Right lobe of liver (tissue), 6 donors: ENCODE data around the gene ALPL. TPM values are rescaled to one million over a fixed set of nuclear protein-coding genes. Genes with fewer than 3 reads are reported as not detected.

Experiments
- ATAC-seq, 4 donors: fragments of 200-7000 bp; cut with Tn5 transposase; one replicate each; pipeline ENCODE4 v1.9.1; 2020; ENCODE audit warnings: mild to moderate bottlenecking in 4 of 4, moderate library complexity in 4 of 4
- DNase-seq, 3 donors: peaks; one replicate each; pipeline ENCODE4 v3.0.0-alpha.2; 2020
- H3K27ac ChIP-seq, 3 donors: fragments of 200-600 bp; one replicate each; pipeline ENCODE4 v1.8.0; 2022
- H3K27me3 ChIP-seq, 2 donors: fragments of 200-600 bp; one replicate each; pipeline ENCODE4 v1.8.0; 2022
- H3K36me3 ChIP-seq, 4 donors: fragments of 200-600 bp; sonication (generic) in 1 of 4; one replicate each; pipeline versions ENCODE4 v1.5.1 to v1.8.0; 2017 to 2022; ENCODE audit warnings: control low read depth in 1 of 4
- H3K4me1 ChIP-seq, 4 donors: fragments of 200-600 bp; sonication (generic) in 1 of 4; one replicate each; pipeline versions ENCODE4 v1.5.1 to v1.8.0; 2017 to 2022; ENCODE audit warnings: control low read depth in 1 of 4
- H3K4me3 ChIP-seq, 3 donors: fragments of 200-600 bp; one replicate each; pipeline ENCODE4 v1.8.0; 2022
- H3K9me3 ChIP-seq, 4 donors: fragments of 200-600 bp; sonication (generic) in 1 of 4; one replicate each; pipeline versions ENCODE4 v1.5.1 to v1.8.0; 2017 to 2022; ENCODE audit warnings: control low read depth in 1 of 4
- CTCF ChIP-seq, 4 donors: fragments of 200-600 bp in 3 of 4; fragments of 450-650 bp in 1 of 4; IDR thresholded peaks; one replicate each; pipeline versions ENCODE4 v1.5.1 to v1.8.0; 2016 to 2022; ENCODE audit warnings: antibody characterized with exemption in 4 of 4, mild to moderate bottlenecking in 2 of 4
- POLR2A ChIP-seq: fragments of 450-650 bp; IDR thresholded peaks from one replicate; pipeline ENCODE4 v1.6.1; 2017; ENCODE audit warnings: antibody characterized with exemption, mild to moderate bottlenecking
- WGBS: methylation state at CpG from one replicate; pipeline ENCODE4 v1.1.6; 2018; ENCODE audit warnings: low coverage, low lambda C conversion rate; ENCODE audit not compliant: insufficient coverage; ENCODE audit errors: missing lambda C conversion rate; 5-methylcytosine and 5-hydroxymethylcytosine counted together
- intact Hi-C, 2 donors: fragments of 100-400 bp; cut with DNase I; formaldehyde crosslinking; loops; one replicate each; pipeline versions ENCODE4 v1.11.2 to v1.14.1; 2022
- total RNA-seq, 6 experiments: library from RNA; depleted of rRNA in 2 of 6; stranded (reverse); fragments of >200 nt in 2 of 6; fragmentation: NEBNext Ultra II Directional in 3 of 6; extraction: Animal tissue kit (Norgen Biotek cat#: 25700) in 3 of 6; gene quantifications; one replicate each; pipeline versions ENCODE4 v1.1.0 to v1.2.4, GENCODE V29; 2016 to 2023
- donor health status: DM: no; HTN: yes; CAD: no.
- donor health status: DM: no; HTN: no; CAD: no.
- donor health status: DM: no; HTN: no; CAD: no.
- donor health status: DM: no; HTN: yes; CAD: no.
- donor health status: DM: no; HTN: yes; CAD: no.

Gene ALPL
- total RNA-seq, 6 experiments from 2014 or later = 23.2 to 81.5 (median 48.1) TPM

- H3K27me3 ChIP-seq = no peaks in the 10 kb centered on the region
- no peak overlapping the region for H3K4me3 ChIP-seq
- 7% methylated on average over 3 of the region's 23 CpGs for WGBS
- H3K4me1 ChIP-seq = no peaks in the 10 kb centered on the region
- no peak for ATAC-seq
- no peak overlapping the region for H3K27ac ChIP-seq
- TF ChIP-seq POLR2A = no peak
- no peak for TF ChIP-seq CTCF (IDR thresholded peaks at IDR 0.05)
- no peak for DNase-seq
- H3K36me3 ChIP-seq = no peaks in the 10 kb centered on the region
- intact Hi-C loops = loop anchor here in 1 of 2 donors (10.0 kb wide), 2 partner anchors 64 to 216 kb away; no protein-coding TSS in a partner anchor
- H3K9me3 ChIP-seq = no peaks in the 10 kb centered on the region
Observed at GRCh38 chr1:21590126-21590880, 81.1 kb downstream of the ALPL start.

GRCh38 chr1:21590934-21591333 is 81.7 kb downstream of the ALPL start:
- DNase-seq = no peak
- no peak overlapping the region for H3K4me3 ChIP-seq
- TF ChIP-seq POLR2A (no peak), CTCF (IDR thresholded peaks at IDR 0.05) (no peak)
- no peaks in the 10 kb centered on the region for H3K27me3 ChIP-seq
- intact Hi-C loops = loop anchor here in 1 of 2 donors (10.0 kb wide), 2 partner anchors 64 to 216 kb away; no protein-coding TSS in a partner anchor
- ATAC-seq = no peak
- no peaks in the 10 kb centered on the region for H3K36me3 ChIP-seq
- H3K27ac ChIP-seq = no peak overlapping the region
- H3K9me3 ChIP-seq = no peaks in the 10 kb centered on the region
- H3K4me1 ChIP-seq = no peaks in the 10 kb centered on the region
- WGBS = 38% methylated on average over 3 of the region's 13 CpGs

DNA sequence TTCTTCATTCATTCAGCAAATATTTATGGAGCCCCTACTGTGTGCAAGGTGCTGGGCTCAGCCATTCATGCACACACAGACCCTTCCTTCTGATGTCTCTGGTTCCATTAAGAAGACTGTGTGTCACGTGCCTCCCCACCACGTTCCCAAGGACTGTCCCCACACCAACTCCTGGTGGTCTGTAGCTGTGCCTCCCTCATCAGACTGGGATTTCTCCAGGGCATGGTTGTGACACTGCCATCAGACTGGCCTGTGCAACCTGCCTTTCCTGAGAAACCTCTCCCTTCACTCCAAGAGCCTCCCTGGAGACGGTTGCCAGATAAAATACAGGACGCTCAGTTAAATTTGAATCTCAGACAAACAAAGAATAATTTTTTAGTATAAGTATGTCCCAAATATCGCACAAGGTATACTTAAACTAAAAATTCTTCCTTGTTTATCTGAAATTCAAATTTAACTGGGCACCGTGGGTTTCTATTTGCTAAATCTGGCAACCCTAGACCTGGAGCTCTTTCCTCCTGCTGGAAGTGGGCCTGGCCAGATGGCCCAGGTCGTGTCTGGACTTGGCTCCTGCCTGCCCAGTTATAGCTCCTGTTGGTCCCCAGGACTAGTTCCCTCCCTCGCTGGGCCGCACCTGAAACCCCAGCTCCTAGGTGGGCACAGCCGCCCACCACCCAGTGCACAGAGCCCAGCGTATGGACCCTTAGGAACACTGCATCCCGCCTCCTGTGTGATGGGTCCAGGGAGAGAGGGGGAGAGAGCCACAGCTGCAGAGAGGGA is 83.1 kb downstream of the ALPL start:
- ATAC-seq (no peak), DNase-seq (no peak)
- Histone ChIP-seq H3K27me3 (no peaks in the 10 kb centered on the region), H3K4me1 (no peaks in the 10 kb centered on the region), H3K9me3 (no peaks in the 10 kb centered on the region), H3K4me3 (no peak overlapping the region), H3K27ac (no peak overlapping the region), H3K36me3 (no peaks in the 10 kb centered on the region)
- TF ChIP-seq CTCF (IDR thresholded peaks at IDR 0.05) (no peak), POLR2A (no peak)
- 73% methylated on average over 9 of the region's 12 CpGs for WGBS
- intact Hi-C loops = loop anchor here in 1 of 2 donors (10.0 kb wide), 2 partner anchors 63 to 217 kb away; no protein-coding TSS in a partner anchor

DNA sequence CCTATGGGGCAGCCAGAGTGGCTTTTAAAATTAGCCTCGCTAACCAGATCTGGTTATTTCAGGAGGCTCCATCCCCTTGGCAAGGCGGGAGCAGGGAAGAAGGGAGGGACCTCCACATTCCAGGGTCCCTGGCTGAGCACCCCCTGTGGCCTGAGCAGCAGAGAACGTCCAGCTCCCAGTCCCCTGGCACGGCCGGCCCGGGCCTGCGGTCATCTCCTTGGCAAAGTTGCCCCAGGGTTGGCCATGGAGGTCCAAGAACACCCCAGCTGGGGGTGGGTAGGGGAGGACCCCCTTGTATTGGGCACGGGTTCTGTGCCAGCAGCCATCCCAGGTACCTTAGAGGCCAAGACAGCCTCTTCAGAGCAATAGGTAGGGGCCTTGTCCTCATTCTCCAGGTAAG is 84.0 kb downstream of the ALPL start:
- no peaks in the 10 kb centered on the region for H3K36me3 ChIP-seq
- H3K4me3 ChIP-seq = no peak overlapping the region
- WGBS = no CpG with 5 or more reads among the region's 8 CpGs
- H3K9me3 ChIP-seq = no peaks in the 10 kb centered on the region
- H3K27ac ChIP-seq = no peak overlapping the region
- no peak for TF ChIP-seq POLR2A
- DNase-seq (no peak), ATAC-seq (no peak)
- intact Hi-C loops = loop anchor here in 1 of 2 donors (10.0 kb wide), 2 partner anchors 62 to 218 kb away; no protein-coding TSS in a partner anchor
- no peaks in the 10 kb centered on the region for H3K27me3 ChIP-seq
- H3K4me1 ChIP-seq = no peaks in the 10 kb centered on the region

DNA sequence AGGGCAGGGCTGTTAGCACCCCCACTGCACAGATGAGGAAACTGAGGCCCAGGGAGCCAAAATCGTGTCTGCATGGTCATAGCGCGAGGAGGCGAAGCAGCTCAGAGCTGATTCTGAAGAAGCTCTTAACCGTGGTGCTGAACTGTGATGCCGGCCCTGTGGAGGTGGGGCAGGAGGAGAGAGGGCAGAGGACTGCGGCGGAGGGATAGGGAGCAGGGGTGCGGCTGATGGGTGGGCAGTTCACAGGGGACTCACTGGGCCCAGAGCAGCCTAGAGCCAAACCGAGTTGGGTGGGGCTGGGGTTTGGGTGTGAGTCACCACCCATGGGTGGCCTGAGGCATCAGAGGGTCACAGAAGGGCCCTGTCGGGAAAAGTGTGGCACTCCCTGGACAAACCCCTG is 85.3 kb downstream of the ALPL start:
- Histone ChIP-seq H3K27me3 (no peaks in the 10 kb centered on the region), H3K36me3 (no peaks in the 10 kb centered on the region), H3K4me1 (no peaks in the 10 kb centered on the region), H3K9me3 (no peaks in the 10 kb centered on the region), H3K27ac (no peak overlapping the region), H3K4me3 (no peak overlapping the region)
- no peak for ATAC-seq
- 57% methylated on average over 4 of the region's 11 CpGs for WGBS
- TF ChIP-seq POLR2A = no peak
- no peak for TF ChIP-seq CTCF (IDR thresholded peaks at IDR 0.05)
- DNase-seq = no peak
- intact Hi-C loops = loop anchor here in 1 of 2 donors (10.0 kb wide), 2 partner anchors 60 to 220 kb away; no protein-coding TSS in a partner anchor
